Skeletal muscle cell (primary cell): ENCODE results near the gene IFI27.
"Not testable (repeated sequence)": the region's sequence is repeated elsewhere in the genome, so short reads cannot be mapped to it uniquely, and the experiment has no call there.

Experiments used
- DNase-seq: peaks from one replicate; pipeline ENCODE4 v3.0.0-alpha.2; 2010; ENCODE audit warnings: low read depth
- H3K4me3 ChIP-seq: 2 replicates; pipeline ENCODE4 v1.5.1; 2011; ENCODE audit warnings: low read depth, mild to moderate bottlenecking, control low read depth, low read length, moderate library complexity

The IFI27 gene

DNA sequence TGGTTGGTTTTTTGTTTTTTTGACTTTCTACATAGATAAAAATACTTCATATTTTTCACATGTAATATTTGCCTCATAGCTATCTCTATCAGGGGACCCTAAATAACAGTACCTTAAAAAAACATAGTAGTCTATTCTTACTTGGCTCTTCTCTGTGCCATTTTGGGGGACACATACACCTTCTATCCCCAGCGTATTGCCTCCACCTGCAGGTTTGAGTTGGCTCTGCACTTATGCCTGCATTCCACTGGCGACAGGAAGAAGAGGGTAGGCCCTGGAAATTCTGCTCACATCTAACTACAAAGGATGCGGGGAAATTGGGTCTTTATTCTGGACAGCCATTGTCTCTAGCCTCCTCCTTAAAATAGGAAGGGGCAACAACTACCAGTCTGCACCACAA lies 32.7 kb downstream of the IFI27 start:
- DNase-seq: no peak
- no peak overlapping the region for H3K4me3 ChIP-seq

DNA sequence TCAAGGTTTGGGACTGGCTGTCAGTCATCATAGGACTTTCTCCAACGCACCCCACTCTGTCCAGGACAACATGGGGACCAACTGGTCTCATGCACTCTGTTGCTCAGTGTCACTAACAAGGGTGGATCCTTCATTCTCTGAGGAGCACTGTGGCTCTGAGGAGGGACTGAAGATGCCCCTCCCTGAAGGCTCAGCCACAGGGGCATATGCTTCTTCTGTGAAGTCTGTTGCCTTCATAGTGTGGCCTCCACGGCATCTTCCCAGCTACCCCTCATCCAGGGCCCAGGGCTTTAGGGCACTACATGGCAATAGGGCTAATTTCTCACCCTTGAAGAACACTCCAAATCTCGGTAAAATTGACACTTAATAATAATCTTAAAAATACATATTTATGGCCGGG lies 33.2 kb downstream of the IFI27 start:
- H3K4me3 ChIP-seq: no peak overlapping the region
- DNase-seq: no peak

DNA sequence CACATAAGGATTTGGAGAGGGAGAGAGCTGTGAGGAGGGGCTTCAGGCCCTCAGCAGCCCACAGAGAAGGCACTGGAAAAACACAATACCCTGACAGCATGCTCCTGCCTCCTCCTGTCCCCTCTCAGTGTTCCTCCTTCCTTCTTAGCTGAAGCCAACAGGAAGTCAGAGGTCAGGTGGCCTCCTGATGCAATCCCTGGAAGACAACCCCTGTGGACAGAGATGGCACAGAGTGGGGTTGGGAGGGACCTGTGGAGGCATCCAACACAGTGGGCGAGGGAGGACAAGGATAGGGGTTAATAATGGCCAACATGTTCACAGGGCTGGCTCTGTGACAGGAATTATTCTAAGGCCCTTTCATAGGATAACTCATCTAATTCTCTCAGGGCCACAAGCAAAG lies 34.2 kb downstream of the IFI27 start:
- no peak for DNase-seq
- no peak overlapping the region for H3K4me3 ChIP-seq

DNA sequence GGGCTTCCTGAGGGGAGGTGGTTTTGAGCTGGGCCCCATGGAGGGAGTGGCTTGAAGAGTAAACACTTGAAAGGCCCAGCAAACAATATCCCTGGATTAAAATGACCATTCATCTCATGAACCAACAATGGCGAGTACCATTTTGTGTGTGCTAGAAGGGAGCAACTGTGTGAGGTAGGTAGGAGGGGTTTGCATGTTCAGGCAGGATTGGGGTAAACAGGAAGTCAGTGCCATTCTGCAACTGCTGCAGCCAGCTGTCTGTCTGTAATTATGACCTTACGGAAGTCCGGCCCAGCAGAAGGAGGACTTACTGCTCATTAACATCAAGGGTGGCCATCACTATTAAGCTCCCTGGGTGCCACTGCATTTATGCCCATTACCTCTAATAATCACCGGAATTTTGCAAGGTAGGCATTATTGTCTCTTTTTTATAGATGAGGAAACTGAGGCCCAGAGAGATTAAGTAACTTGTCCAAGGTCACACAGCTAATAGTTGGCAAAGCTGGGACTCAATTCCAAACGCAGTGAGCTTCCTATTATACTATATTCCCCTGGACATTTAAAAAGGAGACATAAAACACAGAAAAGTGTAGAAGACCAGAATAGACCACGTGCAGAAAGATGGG lies 35.5 kb downstream of the IFI27 start:
- H3K4me3 ChIP-seq: no peak overlapping the region
- DNase-seq: no peak

DNA sequence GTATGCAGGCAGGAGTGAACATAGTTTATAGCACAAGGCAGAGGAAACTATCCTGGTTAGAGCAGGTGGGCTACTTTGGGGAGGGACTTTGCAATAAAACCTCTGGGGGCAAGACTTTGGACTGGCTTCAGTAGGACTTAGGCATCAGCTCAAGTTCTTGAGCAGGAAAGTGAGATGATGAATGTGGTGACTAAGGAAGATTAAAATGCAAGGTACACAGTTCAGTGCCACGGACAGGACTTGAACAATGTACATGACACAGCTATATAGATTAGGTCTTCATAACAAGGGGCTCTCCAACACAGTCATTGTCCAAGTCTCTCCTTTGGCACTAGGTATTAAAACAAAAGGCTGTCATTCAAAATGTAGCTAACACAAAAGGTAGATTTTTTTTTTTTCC lies 42.1 kb downstream of the IFI27 start:
- no peak for DNase-seq
- no peak overlapping the region for H3K4me3 ChIP-seq

DNA sequence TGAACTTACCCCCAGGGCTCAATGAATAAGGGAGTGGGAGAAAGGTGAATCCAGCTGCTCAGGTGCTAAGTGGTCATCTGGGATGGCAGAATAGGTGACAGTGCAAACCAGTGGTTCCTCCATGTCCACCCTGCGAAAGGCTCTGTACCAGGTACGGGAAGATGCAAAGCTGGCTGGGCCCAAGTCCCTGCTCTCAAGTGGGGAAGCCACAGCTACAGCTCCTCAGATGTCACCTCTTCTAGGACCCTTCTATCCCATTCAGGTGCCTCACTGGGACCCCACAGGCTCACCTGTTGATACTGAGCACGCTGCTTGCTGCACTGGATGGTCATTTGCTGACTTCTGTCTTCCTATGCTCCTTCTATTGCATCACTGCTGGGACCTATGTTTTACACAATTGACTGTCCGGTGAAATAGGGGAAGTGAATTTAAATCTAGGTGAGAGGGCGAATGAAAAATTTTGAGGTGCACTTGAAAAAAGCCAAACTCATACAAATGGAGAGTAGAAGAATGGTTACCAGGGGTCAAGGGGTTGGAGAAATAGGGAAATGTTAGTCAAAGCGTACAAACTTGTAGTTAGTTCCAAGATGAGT lies 43.3 kb downstream of the IFI27 start:
- no peak for DNase-seq
- H3K4me3 ChIP-seq: no peak overlapping the region

DNA sequence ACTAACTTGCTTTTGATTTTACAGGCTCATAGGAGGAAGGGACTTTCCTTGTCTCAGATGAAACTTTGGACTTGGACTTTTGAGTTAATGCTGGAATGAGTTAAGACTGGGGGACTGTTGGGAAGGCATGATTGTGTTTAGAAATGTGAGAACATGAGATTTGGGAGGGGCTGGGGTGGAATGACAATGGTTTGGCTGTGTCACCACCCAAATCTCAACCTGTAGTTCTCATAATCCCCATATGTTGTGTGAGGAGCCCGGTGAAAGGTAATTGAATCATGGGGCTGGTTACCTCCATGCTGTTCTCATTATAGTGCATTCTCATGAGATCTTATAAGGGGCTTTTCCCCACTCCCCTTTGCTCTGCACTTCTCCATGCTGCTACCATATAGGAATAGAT lies 45.6 kb downstream of the IFI27 start:
- H3K4me3 ChIP-seq, DNase-seq: not testable (repeated sequence)

DNA sequence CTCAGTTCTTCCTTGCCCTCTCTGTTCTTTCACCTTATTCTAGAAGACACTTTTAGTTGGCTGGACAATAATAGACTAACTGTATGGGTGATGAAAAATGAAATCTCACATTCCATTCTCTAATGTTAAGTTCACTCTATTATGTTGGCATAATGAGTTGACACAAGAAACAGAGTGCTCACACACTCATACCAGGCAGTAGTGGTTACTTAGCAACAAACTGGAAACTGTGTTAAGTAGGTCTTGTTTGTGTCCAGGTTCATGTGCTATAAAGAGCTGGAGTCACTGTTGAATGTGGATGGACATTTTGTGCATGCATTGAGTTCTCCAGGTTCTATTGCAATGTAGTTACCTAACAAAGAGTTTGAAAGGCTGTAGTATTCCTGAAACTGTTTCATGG lies 46.7 kb downstream of the IFI27 start:
- no peak overlapping the region for H3K4me3 ChIP-seq
- no peak for DNase-seq

DNA sequence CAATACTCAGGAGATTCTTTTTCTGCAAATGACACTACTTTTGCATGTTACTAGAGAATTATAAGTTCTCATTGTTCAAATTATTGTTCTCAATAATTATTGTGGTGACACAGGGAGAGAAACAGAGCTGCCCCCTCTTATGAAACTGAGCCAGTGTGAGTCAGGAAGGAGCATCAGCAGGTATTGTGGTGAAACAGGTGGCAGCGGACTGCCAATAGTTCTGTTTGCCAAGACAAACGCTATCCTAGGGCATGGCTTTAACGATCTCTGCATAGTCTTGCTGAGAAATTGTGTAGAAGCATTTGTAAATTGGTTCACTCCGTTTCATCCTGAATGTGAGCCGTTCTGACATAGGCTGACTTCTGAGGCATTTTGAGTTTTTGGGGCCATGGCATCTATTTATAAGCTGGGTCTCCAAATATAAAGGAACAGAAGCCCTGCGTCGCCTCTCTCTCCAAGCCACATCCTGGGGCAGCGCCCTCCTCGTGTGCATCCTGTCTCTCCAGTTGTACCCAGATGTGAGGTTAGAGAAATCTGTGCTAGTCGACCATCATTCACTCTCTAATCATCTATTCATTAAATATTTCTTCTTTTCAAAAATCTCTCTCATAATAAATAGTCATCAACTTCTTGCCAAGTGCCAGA lies 47.8 kb downstream of the IFI27 start:
- no peak overlapping the region for H3K4me3 ChIP-seq
- no peak for DNase-seq

DNA sequence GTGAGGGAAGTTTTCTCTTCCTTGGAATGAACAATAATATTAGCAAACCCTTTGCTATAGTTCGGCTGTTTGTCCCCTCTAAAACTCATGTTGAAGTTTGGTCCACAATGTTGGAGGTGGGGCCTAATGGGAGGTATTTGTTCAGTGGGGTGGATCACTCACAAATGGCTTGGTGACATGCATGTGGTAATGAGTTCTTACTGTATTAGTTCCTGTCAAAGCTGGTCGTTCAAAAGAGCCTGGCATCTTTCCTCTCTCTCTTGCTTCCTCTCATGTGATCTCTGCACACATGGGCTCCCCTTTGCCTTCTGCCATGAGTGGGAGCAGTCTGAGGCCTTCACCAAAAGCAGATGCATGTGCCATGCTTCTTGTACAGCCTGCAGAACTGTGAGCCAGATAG lies 50.5 kb downstream of the IFI27 start:
- no peak for DNase-seq
- no peak overlapping the region for H3K4me3 ChIP-seq

DNA sequence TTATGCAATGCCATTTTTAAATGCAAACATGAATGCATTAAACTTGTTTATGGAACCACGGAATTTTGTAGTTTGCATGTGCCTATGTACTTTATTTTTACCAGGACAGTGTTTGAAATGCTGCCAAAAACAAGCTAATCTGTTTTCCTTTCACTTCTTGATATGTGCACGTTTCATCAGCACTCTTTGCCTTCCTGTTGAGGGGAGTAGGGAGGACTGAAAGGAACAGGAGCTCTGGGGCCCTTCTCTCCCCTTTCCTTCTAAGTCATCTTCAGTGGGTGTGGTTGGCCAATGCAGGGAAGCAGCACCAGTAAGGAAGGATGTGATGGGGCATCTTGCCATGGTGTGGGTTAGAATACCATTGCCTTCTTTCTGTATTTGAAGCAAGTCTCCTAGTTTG lies 51.4 kb downstream of the IFI27 start:
- peak; percentile 9 for DNase-seq
- H3K4me3 ChIP-seq: no peak overlapping the region

DNA sequence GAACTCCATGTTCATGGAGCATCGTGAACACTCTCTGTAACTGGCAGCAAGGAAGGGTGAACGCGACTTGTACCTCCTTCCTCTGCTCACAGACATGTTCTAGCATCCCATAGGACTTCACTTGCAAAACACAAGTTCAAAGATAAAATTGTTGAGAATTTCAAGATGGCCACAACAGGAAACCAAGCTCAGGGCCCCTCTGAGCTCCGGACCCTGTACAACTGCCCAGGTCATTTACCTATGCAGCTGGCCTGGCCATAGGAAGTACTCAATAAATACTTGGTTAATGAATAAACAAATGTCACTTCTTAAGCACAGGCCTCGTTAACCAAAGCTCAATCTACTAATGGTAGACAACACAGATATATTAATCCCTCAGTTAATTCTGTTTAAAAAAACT lies 51.9 kb downstream of the IFI27 start:
- no peak for DNase-seq
- no peak overlapping the region for H3K4me3 ChIP-seq

DNA sequence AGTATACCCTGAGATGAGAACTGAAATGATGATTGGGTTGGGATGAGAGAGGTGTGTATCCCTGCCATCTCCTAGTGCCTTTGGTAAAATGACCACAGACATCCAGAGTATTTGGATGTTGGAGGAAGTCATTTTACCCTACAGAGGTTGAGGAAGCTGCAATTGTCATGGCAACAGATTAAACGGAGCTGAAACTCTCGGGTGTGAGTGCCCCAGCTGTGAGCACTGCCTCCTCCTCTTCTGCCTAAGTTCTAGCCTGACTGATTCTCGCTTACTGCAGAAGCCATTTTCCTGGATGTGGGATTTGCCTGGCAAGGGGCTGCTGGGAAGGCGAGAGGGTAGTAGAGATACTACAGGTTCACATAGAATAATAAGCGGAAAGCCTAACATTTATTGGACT lies 53.3 kb downstream of the IFI27 start:
- no peak overlapping the region for H3K4me3 ChIP-seq
- DNase-seq: no peak

DNA sequence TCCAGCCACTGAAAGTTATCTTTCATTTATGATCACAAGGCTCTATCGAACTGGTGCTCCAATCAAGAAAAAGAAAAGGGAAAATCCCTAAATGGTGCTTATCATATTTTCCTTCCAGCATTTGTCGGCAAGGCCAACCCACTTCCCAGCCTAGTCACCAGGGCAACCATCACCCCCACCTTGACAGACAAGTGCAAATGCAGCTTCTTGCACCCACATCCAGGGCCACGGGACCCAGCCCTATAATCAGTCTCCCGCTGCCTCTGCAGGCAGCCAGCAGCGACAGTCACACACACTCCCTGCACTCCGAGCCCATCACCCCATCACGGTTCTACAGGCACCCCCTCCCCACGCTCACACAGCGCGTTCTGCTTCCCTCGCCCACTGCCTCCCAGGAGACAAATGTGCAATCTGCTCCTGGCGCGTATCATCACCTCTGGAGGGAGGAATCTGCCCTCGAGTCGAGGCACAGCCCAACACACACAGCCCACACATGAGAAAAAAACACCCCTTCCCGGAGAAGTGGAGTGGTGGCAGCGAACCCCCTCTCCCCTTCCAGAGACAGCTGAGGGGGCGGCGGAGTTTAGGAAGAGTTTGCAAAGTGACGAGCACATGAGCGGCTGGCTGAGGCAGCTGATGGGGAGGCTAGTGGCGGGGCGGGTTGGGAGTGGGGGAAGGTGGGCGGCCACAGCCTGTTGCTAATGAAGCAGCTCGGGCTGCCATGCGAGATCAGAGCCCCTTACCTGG lies 54.3 kb downstream of the IFI27 start:
- DNase-seq: peak; percentile 9
- peak overlapping the region; percentile 18 for H3K4me3 ChIP-seq

DNA sequence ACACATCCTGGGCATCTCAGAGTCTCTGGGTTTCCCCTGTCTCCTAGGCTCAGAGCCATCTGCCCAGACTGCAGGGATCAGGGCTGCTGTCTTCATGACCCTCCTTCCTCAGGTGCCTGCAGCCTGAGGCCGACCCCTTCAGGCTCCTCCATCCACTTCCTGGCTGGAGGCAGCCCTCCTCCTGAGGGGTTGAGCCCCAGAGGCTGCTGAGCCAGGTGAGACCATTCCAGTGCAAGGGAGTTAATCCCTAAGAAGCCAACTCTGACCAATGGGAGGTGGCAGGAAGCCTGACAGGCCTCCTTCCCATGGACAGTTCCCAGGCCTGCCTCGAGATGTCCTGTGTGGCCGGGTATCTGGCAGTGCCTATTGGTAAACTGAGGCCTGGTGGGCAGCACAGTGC lies 55.2 kb downstream of the IFI27 start:
- DNase-seq: no peak
- no peak overlapping the region for H3K4me3 ChIP-seq
